Gastroesophageal sphincter (tissue), 4 donors: ENCODE measurements around the gene RNF4. TPM values are rescaled to one million over a fixed set of nuclear protein-coding genes. Genes with fewer than 3 reads are reported as not detected.

Source experiments
- ATAC-seq: fragments of 150-250 bp; one replicate; pipeline ENCODE4 v1.9.1; 2016; ENCODE audit warnings: mild to moderate bottlenecking, moderate library complexity
- H3K27ac ChIP-seq, 4 donors: fragments of 200-600 bp; sonication (generic) in 3 of 4; 1 replicate in 3 of 4; 2 replicates in 1 of 4; pipeline ENCODE4 v1.5.1; 2016 to 2019
- H3K27me3 ChIP-seq: fragments of 200-600 bp; sonication (generic); one replicate; pipeline ENCODE4 v1.5.1; 2019
- H3K36me3 ChIP-seq, 2 donors: fragments of 200-600 bp; sonication (generic); one replicate each; pipeline ENCODE4 v1.5.1; 2019; ENCODE audit warnings: control low read depth in 1 of 2
- H3K4me1 ChIP-seq, 3 donors: fragments of 200-600 bp; sonication (generic); 1 replicate in 2 of 3; 2 replicates in 1 of 3; pipeline ENCODE4 v1.5.1; 2016 to 2019; ENCODE audit warnings: control low read depth in 2 of 3
- H3K4me3 ChIP-seq, 2 donors: fragments of 200-600 bp; sonication (generic); one replicate each; pipeline ENCODE4 v1.5.1; 2019; ENCODE audit warnings: mild to moderate bottlenecking in 1 of 2, moderate library complexity in 1 of 2
- H3K9me3 ChIP-seq, 3 donors: fragments of 200-600 bp; sonication (generic); one replicate each; pipeline ENCODE4 v1.5.1; 2017 to 2019; ENCODE audit warnings: control low read depth in 2 of 3
- CTCF ChIP-seq, 4 experiments: fragments of 200-600 bp in 2 of 4; fragments of 450-650 bp in 2 of 4; sonication (generic) in 1 of 4; IDR thresholded peaks; one replicate each; pipeline ENCODE4 v1.5.1; 2017 to 2019; ENCODE audit warnings: antibody characterized with exemption in 4 of 4, mild to moderate bottlenecking in 2 of 4, moderate library complexity in 2 of 4
- EP300 ChIP-seq: sonication (generic); formaldehyde crosslinking; IDR thresholded peaks from one replicate; pipeline ENCODE4 v1.6.1; 2017; ENCODE audit warnings: antibody characterized with exemption, mild to moderate bottlenecking
- POLR2A ChIP-seq, 2 donors: fragments of 450-650 bp; IDR thresholded peaks; one replicate each; pipeline ENCODE4 v1.6.1; 2017; ENCODE audit warnings: antibody characterized with exemption in 2 of 2, mild to moderate bottlenecking in 2 of 2, moderate library complexity in 1 of 2
- POLR2AphosphoS5 ChIP-seq: sonication (generic); formaldehyde crosslinking; IDR thresholded peaks from one replicate; pipeline ENCODE4 v1.6.1; 2017; ENCODE audit warnings: antibody characterized with exemption
- WGBS, 2 donors: methylation state at CpG; one replicate each; pipeline ENCODE4 v1.1.5; 2018; ENCODE audit warnings: low coverage in 1 of 2; 5-methylcytosine and 5-hydroxymethylcytosine counted together
- total RNA-seq, 4 donors: library from RNA; depleted of rRNA; stranded (reverse); fragments of >200 nt; gene quantifications; one replicate each; pipeline ENCODE4 v1.1.0, GENCODE V29; 2016

The RNF4 gene
- total RNA-seq, 4 donors from 2014 or later, result 30.2 to 64.3 (median 43.1) TPM

- peaks cover 0 to 11% (median 6%) of the 10 kb centered on the region in 3 donors for H3K4me1 ChIP-seq
- no peak for TF ChIP-seq CTCF (IDR thresholded peaks at IDR 0.05)
- TF ChIP-seq POLR2AphosphoS5, result no peak
- no peak for TF ChIP-seq POLR2A (IDR thresholded peaks at IDR 0.05)
- TF ChIP-seq EP300, result no peak
Measured at GRCh38 chr4:2457481-2458295, 11.2 kb upstream of the RNF4 start.

GRCh38 chr4:2458546-2459491, 10.1 kb upstream of the RNF4 start:
- TF ChIP-seq EP300 (no peak), CTCF (IDR thresholded peaks at IDR 0.05) (no peak), POLR2AphosphoS5 (no peak), POLR2A (IDR thresholded peaks at IDR 0.05) (no peak)
- ATAC-seq, result no peak
- Histone ChIP-seq H3K9me3 (no peaks in the 10 kb centered on the region), H3K27ac (no peak overlapping the region), H3K4me3 (no peak overlapping the region), H3K36me3 (no peaks in the 10 kb centered on the region), H3K27me3 (peaks cover 17% of the 10 kb centered on the region), H3K4me1 (peaks cover 0 to 20% (median 11%) of the 10 kb centered on the region in 3 donors)
- WGBS, 2 donors, result 78 to 80% methylated on average over 4 to 6 of the region's 38 CpGs

More at GRCh38 chr4:2457481-2458295, 11.2 kb upstream of the RNF4 start:
- Histone ChIP-seq H3K27me3 (peaks cover 17% of the 10 kb centered on the region), H3K36me3 (no peaks in the 10 kb centered on the region), H3K9me3 (no peaks in the 10 kb centered on the region), H3K27ac (no peak overlapping the region), H3K4me3 (no peak overlapping the region)
- WGBS, 2 donors, result 76 to 84% methylated on average over 13 to 17 of the region's 24 CpGs
- ATAC-seq, result no peak

GRCh38 chr4:2459589-2460349, 9.1 kb upstream of the RNF4 start:
- TF ChIP-seq CTCF (IDR thresholded peaks at IDR 0.05) (no peak), EP300 (no peak), POLR2A (IDR thresholded peaks at IDR 0.05) (no peak), POLR2AphosphoS5 (no peak)
- WGBS, 2 donors, result 81 to 94% methylated on average over 9 to 12 of the region's 19 CpGs
- Histone ChIP-seq H3K27me3 (peaks cover 17% of the 10 kb centered on the region), H3K4me3 (no peak overlapping the region), H3K36me3 (no peaks in the 10 kb centered on the region), H3K4me1 (peaks cover 0 to 20% (median 11%) of the 10 kb centered on the region in 3 donors), H3K27ac (no peak overlapping the region), H3K9me3 (no peaks in the 10 kb centered on the region)
- no peak for ATAC-seq

- H3K27me3 ChIP-seq, result peaks cover 14% of the 10 kb centered on the region
- no peaks in the 10 kb centered on the region for H3K9me3 ChIP-seq
- WGBS, 2 donors, result 83 to 100% methylated on average over 2 of the region's 15 CpGs
- no peak overlapping the region for H3K4me3 ChIP-seq
- no peak overlapping the region for H3K27ac ChIP-seq
- H3K4me1 ChIP-seq, result peaks cover 0 to 20% (median 11%) of the 10 kb centered on the region in 3 donors
- H3K36me3 ChIP-seq, result no peaks in the 10 kb centered on the region
- ATAC-seq, result no peak
- TF ChIP-seq EP300 (no peak), CTCF (IDR thresholded peaks at IDR 0.05) (no peak), POLR2AphosphoS5 (no peak), POLR2A (IDR thresholded peaks at IDR 0.05) (no peak)
Measured at GRCh38 chr4:2461246-2461960, 7.5 kb upstream of the RNF4 start.
